HG02884 (cell line): ENCODE measurements around the gene PLIN3.
"Not testable (repeated sequence)": the region's sequence is repeated elsewhere in the genome, so short reads cannot be mapped to it uniquely, and the experiment has no call there.

Experiments used
- ATAC-seq: cut with Tn5 transposase; IDR thresholded peaks from one replicate; pipeline ENCODE4 v1.9.1; 2021; ENCODE audit warnings: mild to moderate bottlenecking, moderate library complexity; ENCODE audit not compliant: unreplicated experiment

PLIN3 gene

DNA sequence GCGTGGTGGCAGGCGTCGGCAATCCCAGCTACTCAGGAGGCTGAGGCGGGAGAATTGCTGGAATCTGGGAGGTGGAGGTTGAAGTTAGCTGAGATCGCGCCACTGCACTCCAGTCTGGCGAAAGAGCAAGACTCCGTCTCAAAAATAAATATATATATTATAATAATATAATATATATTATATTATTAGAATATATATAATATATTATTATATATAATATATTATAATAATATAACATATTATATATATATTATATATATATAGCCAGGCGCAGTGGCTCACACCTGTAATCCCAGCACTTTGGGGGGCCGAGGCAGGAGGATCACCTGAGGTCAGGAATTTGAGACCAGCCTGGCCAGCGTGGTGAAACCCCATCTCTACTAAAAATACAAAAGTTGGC lies 25.5 kb upstream of the PLIN3 start:
- ATAC-seq: not testable (repeated sequence)

- no peak for ATAC-seq
Observed at GRCh38 chr19:4891066-4891465, 23.6 kb upstream of the PLIN3 start.

GRCh38 chr19:4889034-4889815 lies 21.8 kb upstream of the PLIN3 start:
- no peak for ATAC-seq

GRCh38 chr19:4887803-4888202 lies 20.3 kb upstream of the PLIN3 start:
- ATAC-seq: not testable (repeated sequence)

- ATAC-seq: not testable (repeated sequence)
Observed at GRCh38 chr19:4884993-4885392, 17.5 kb upstream of the PLIN3 start.

DNA sequence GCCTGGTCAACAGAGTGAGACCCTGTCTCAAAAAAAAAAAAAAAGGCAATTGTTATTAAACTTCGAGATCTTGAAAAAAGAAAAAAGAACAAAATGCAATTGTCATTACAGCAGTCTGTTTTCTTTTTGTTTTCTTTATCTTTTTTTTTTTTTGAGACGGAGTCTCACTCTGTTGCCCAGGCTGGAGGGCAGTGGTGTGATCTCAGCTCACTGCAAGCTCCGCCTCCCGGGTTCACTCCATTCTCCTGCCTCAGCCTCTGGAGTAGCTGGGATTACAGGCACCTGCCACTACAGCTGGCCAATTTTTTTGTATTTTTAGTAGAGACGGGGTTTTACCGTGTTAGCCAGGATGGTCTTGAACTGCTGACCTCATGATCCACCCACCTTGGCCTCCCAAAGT lies 15.4 kb upstream of the PLIN3 start:
- not testable (repeated sequence) for ATAC-seq

- no peak for ATAC-seq
Observed at GRCh38 chr19:4879041-4879440, 11.6 kb upstream of the PLIN3 start.

DNA sequence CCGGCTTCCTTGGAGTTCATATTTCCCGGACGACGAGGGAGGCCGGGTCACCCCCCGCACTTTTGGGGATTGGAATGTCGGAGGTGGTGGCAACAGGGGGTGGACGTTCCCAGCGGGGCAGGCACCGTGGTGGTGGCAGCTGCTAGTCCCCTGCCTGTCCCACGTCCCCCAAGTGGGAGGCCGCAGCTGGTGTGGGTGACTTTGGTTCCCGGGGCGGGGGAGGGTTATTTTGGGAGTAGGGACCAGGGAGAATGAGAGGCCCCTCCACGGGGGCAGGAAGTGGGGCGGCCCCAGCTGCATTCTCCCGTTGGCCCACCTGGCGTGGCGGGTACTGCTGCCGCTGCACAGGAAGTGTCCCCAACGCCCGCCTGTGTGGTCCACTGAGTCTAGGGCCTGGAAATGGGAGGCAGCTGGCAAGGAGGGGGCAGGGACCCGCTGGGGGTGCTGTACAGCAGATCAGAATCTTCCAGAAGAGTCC lies 11.1 kb upstream of the PLIN3 start:
- no peak for ATAC-seq

DNA sequence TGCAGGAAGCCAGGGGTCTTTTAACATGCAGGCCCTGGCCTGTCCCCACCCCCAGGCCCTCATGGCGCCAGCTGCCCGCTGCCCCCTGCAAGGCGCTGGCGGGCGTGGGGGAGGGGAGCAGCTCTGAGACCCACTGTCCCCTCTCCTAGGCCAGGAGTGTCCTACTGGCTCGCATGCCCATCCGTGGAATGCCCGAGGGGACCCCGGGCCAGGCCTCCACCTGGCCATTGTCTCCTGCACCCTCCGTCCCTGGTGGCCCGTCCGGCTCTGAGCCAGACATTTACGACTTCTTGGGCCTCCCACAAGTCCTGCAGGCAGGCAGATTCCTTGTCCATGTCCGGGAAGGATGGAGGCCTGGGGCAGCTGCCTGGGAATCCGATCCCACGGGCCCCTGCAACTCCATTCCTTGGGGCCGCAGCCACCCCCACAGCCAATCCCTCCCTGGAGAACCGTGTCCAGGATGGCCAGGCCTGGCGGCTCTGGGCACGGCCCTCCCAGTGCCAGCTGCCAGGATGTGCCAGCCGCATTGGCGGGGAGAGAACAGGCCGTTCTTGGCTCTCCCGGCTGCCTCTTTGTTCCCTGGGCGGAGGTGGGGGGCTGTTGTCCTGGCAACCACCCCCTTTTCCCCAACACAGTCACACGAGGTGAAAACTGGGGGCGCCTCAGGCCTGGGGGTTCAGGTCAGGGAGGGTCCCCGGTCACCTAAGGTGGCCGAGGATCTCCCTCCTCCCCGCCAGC lies 10.5 kb upstream of the PLIN3 start:
- ATAC-seq: no peak

GRCh38 chr19:4873930-4874329 lies 6.5 kb upstream of the PLIN3 start:
- ATAC-seq: no peak

DNA sequence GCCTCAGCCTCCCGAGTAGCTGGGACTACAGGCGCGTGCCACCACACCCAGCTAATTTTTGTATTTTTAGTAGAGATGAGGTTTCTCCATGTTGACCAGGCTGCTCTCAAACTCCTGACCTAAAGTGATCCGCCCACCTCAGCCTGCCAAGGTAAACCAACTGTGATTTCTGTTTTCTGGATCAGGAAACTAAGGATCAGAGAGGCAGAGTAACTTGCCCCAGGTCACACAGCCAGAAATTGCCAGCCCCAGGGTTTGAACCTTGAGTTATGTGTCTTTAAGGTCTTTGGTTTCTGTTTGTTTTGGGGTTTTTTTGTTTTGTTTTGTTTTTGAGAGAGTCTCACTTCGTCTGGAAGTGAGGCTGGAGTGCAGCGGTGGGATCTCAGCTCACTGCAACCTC lies 4.2 kb upstream of the PLIN3 start:
- ATAC-seq: no peak

GRCh38 chr19:4870025-4870700 lies 2.7 kb upstream of the PLIN3 start:
- no peak for ATAC-seq

DNA sequence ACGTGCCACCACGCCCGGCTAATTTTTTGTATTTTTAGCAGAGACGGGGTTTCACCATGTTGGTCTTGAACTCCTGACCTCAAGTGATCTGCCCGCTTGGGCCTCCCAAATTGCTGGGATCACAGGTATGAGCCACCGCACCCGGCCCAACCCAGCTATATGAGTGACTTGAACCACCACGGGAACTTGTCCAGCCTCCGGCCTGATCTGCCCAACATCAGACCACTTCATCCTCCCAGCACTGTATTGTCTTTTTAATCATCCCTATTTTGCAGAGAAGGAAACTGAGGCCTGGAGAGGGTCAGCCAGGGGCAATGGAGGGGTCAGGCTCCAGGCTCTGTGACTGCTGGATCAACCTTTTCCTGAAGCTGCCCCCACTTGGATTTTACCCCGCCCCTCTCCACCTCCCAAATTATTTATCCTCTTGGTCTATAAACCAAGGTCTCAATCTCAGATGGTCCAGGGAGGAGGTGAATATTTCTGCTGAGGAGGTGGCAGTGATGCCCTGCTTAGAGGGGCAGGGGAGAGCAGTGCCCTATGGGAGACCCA lies 893 bp upstream of the PLIN3 start:
- no peak for ATAC-seq

DNA sequence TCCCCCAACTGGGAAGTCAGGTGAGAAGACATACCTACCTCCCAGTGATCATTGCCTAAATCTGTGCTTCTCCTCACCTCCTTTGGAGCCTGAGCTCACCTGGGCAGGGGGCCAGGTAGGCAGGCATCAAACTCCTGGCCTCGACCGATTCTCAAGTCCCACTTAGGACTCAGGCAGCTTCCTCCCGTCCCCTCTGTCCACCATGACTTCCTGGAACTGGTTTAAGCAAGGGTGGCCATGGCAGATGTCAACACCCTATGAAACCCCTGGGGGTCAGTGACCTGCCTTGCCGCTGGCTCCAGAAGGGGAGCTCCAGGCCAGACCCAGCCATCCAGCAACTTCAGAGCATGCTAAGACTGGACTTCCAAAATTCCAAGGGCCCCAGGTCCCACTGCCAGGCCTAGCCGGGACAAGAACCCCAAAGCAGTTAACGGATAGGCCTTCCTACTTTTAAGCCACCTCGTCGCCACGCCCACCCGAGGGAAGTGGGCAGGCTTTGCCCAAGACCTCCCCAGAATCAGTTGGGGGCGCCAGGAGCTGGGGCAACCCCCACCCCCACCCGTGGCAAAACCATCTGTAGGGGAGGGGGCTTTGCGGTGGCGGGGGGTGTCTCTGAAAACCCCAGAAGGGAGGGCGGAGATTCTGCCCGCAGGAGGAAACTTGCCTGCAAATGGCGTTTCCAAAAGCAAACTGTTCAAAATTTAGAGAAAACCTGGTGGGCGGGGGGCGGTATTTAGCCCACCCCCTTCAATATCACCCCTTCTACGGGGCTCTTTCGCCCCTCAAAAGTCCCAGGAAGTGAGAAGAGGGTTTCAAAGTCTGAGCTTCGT lies 657 bp downstream of the PLIN3 start:
- ATAC-seq: no peak

DNA sequence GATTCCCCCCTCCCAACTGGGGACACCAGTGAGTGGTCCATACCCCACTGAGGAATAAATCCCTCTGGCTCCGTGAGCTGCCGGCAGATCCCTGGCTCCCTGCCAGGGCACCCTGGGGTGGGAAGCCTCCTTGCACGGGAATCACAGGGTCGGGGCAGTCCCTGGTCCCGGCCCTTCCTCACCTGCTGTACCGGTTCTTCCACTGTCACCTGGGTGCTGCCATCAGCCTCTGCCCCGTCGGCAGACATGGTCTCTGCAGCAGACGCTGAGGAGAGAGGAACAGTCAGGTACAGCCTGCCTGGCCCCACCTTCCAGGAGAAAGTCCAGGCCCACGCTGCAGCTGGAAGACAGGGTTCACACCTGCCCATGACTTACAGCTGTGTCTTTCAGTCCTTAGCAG lies 6.3 kb downstream of the PLIN3 start:
- no peak for ATAC-seq

- ATAC-seq: no peak
Observed at GRCh38 chr19:4859697-4860096, 7.8 kb downstream of the PLIN3 start.

- not testable (repeated sequence) for ATAC-seq
Observed at GRCh38 chr19:4856468-4856867, 11.0 kb downstream of the PLIN3 start.

DNA sequence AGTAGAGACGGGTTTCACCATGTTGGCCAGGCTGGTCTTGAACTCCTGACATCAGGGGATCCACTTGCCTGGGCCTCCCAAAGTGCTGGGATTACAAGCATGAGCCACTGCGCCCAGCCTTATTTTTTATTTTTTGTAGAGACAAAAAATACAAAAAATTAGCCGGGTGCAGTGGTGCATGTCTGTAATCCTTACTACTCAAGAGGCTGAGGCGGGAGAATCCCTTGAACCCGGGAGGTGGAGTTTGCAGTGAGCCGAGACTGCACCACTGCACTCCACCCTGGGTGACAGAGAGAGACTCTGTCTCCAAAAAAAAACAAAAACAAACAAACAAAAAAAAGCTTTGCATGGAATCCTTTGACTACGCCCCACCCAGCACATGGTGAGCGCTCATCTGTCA lies 14.0 kb downstream of the PLIN3 start:
- not testable (repeated sequence) for ATAC-seq

- ATAC-seq: no peak
Observed at GRCh38 chr19:4852484-4852883, 15.0 kb downstream of the PLIN3 start.

DNA sequence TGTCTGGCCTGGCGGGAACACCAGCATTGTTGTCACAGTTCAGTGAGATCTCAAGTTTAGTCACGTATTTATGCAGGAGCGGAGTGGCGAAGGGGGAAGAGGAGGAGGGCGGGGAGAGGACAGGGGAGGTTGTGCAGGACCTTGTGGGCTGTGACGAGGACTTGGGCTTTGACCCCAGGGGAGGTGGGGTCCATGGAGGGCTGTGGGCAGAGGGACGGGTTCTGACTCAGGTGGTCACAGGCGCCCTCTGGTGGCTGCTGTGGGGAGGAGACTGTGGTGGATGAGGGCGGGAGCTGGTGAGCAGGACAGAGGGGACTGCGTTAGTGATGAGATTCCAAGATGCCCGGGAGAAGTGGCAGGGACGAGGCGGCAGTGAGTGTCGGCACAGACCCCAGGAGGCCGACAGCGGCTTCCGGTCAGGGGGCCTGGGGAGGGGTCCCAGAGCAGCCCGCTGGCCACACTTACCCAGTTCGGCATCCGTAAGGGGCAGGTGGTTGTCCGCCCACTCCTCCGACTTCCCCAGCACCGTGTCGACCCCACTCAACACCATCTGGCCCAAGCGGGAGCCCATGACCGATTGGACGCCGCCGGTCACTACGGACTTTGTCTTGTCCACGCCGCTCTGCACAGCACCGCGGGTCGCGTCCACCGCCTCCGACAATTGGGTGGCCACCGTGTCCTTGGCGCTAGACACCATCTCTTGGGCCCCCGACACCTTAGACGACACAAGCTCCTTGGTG lies 15.7 kb downstream of the PLIN3 start:
- no peak for ATAC-seq
